ENCODE data around the gene SGSH.

GRCh38 chr17:80262775-80263244, 42.7 kb upstream of the SGSH start:
- TF ChIP-seq POLR2A (IDR thresholded peaks at IDR 0.05): no peak
- no peak for TF ChIP-seq CTCF (IDR thresholded peaks at IDR 0.05 in 4 of 5, conservative IDR thresholded peaks at IDR 0.05 in 1 of 5)
